Measurements from ENCODE around the gene TBXT. TPM values are rescaled to one million over a fixed set of nuclear protein-coding genes. Genes with fewer than 3 reads are reported as not detected.

The TBXT gene
- total and polyA plus RNA-seq, 2 of the 13 experiments (the other 11 are each of a cell fraction or from before 2014, with no cell fraction given), result not detected

GRCh38 chr6:166151798-166152197 lies 15.9 kb downstream of the TBXT start (continued):
- TF ChIP-seq FOXP4 (CRISPR knock-in tag; IDR thresholded peaks at IDR 0.05), result no peak

GRCh38 chr6:166145751-166146150 lies 21.9 kb downstream of the TBXT start:
- no TSS peak for BruUV-seq (replicated peaks)
- intact Hi-C loops (cut with micrococcal nuclease; ENCODE audit: unreplicated experiment) (no loop called here), in situ Hi-C loops (cut with HindIII; ENCODE audit: extremely low pct_ligation_motif_present, low pct_unique_long_range_greater_than_20kb) (no loop called here)
- Histone ChIP-seq H3K27ac (ENCODE audit: extremely low read length, insufficient read depth, low read length) (no peak overlapping the region), H3K4me3 (replicated peaks in 1 of 3; ENCODE audit: insufficient read depth in 1 of 3, low read depth in 2 of 3, low read length in 3 of 3) (no peak overlapping the region), H3K36me3 (replicated peaks in 1 of 2; ENCODE audit: control insufficient read depth in 1 of 2, insufficient read depth in 2 of 2, low read length in 2 of 2) (no peaks in the 10 kb centered on the region), H3K9me3 (ENCODE audit: low read length) (no peaks in the 10 kb centered on the region), H2AFZ (ENCODE audit: low read length) (no peak overlapping the region), H3K4me1 (ENCODE audit: insufficient read depth, low read length) (no peaks in the 10 kb centered on the region), H3K4me2 (ENCODE audit: low read depth, low read length) (no peak overlapping the region), H3K79me2 (ENCODE audit: insufficient read depth, low read length) (no peaks in the 10 kb centered on the region), H3K27me3 (ENCODE audit: control insufficient read depth in 1 of 2, insufficient read depth in 2 of 2, low read length in 2 of 2) (peaks cover 0 to 35% of the 10 kb centered on the region in 2 experiments), H3K9ac (ENCODE audit: insufficient read depth, low read depth, low read length) (no peak overlapping the region), H4K20me1 (ENCODE audit: insufficient read depth, low read length) (no peaks in the 10 kb centered on the region)
- POLR2A ChIA-PET, result no interaction called here
- DNase-seq (ENCODE audit: low spot score) (no peak), ATAC-seq (no peak), FAIRE-seq (no peak)
- WGBS (ENCODE audit: low lambda C conversion rate), result 9% methylated on average over 5 of the region's 5 CpGs
- CTCF ChIA-PET (ENCODE audit: low intra/inter-chr PET ratio, low total read pairs), result no interaction called here
- TF ChIP-seq ZKSCAN1 (IDR thresholded peaks at IDR 0.05; ENCODE audit: low read length), result no peak
- no peak for TF ChIP-seq MTA3 (CRISPR knock-in tag; IDR thresholded peaks at IDR 0.05)
- TF ChIP-seq HBP1 (CRISPR knock-in tag; IDR thresholded peaks at IDR 0.05; ENCODE audit: low read depth), result no peak
- no peak for TF ChIP-seq ZNF709 (CRISPR knock-in tag; IDR thresholded peaks at IDR 0.05)
- no peak for TF ChIP-seq ZNF773 (CRISPR knock-in tag; IDR thresholded peaks at IDR 0.05; ENCODE audit: borderline replicate concordance)
- TF ChIP-seq PCBP2 (optimal IDR thresholded peaks at IDR 0.05; ENCODE audit: low read depth, low read length, poor library complexity, severe bottlenecking), result no peak
- TF ChIP-seq AKAP8 (CRISPR knock-in tag; IDR thresholded peaks at IDR 0.05), result no peak
- TF ChIP-seq ZNF264 (CRISPR knock-in tag; IDR thresholded peaks at IDR 0.05), result no peak
- TF ChIP-seq SP1 (IDR thresholded peaks at IDR 0.05), result no peak
- no peak for TF ChIP-seq SP1 (CRISPR knock-in tag; IDR thresholded peaks at IDR 0.05)
- TF ChIP-seq ZNF30 (CRISPR knock-in tag; IDR thresholded peaks at IDR 0.05), result no peak
- TF ChIP-seq ZFY (CRISPR knock-in tag; IDR thresholded peaks at IDR 0.05), result no peak
- TF ChIP-seq E2F1 (CRISPR knock-in tag; IDR thresholded peaks at IDR 0.05), result no peak
- TF ChIP-seq DNMT3B (CRISPR knock-in tag; conservative IDR thresholded peaks at IDR 0.05), result no peak
- TF ChIP-seq NR0B2 (CRISPR knock-in tag; IDR thresholded peaks at IDR 0.05), result no peak
- TF ChIP-seq LRRFIP1 (CRISPR knock-in tag; conservative IDR thresholded peaks at IDR 0.05), result no peak
